ENCODE results near the gene TMEM258. TPM values are rescaled to one million over a fixed set of nuclear protein-coding genes. Genes with fewer than 3 reads are reported as not detected.

The TMEM258 gene
- total and polyA plus RNA-seq, 9 of the 15 experiments (the other 6 are each of a cell fraction or from before 2014, with no cell fraction given), result 97.2 to 856 (median 231) TPM

- Histone ChIP-seq H3K9me3 (replicated peaks; ENCODE audit: control insufficient read depth, insufficient read depth, low read depth, low read length) (no peaks in the 10 kb centered on the region), H3K27ac (ENCODE audit: extremely low read depth, low read depth, low read length) (no peak overlapping the region), H3K36me3 (ENCODE audit: control insufficient read depth, insufficient read depth, low read length) (no peaks in the 10 kb centered on the region), H3K4me3 (no peak overlapping the region), H3K4me2 (ENCODE audit: insufficient read depth, low read length) (no peak overlapping the region), H2AFZ (ENCODE audit: low read depth, low read length) (no peak overlapping the region), H3K27me3 (ENCODE audit: control insufficient read depth in 2 of 2, insufficient read depth in 2 of 2, low read length in 2 of 2) (no peaks in the 10 kb centered on the region), H3K9ac (ENCODE audit: insufficient read depth in 1 of 2, low read depth in 2 of 2, low read length in 2 of 2) (no peak overlapping the region), H3K79me2 (ENCODE audit: control insufficient read depth, insufficient read depth, low read length) (peaks cover 20% of the 10 kb centered on the region; the same call in 1 of the 3 replicates), H4K20me1 (replicated peaks; ENCODE audit: control insufficient read depth, insufficient read depth, low read length) (0 out of 2 replicates have a peak, but pooled peaks cover 6% of the 10 kb centered on the region), H3K4me1 (replicated peaks in 1 of 2; ENCODE audit: control insufficient read depth in 2 of 2, insufficient read depth in 2 of 2, low read length in 2 of 2) (peaks cover 25 to 74% of the 10 kb centered on the region in 2 experiments), H3K9me1 (ENCODE audit: control insufficient read depth, insufficient read depth, low read length) (no peaks in the 10 kb centered on the region)
- ChIA-PET POLR2A (no interaction called here), CTCF (ENCODE audit: low intra/inter-chr PET ratio) (no interaction called here)
- DNase-seq (ENCODE audit: extremely low read depth in 1 of 4, low spot score in 3 of 4), result no peak
- no CpG with 5 or more reads among the region's 13 CpGs for WGBS (ENCODE audit: insufficient coverage, low coverage, missing lambda C conversion rate)
- TF ChIP-seq ZFP91 (CRISPR knock-in tag; IDR thresholded peaks at IDR 0.05) (no peak), ZEB2 (IDR thresholded peaks at IDR 0.05) (no peak), L3MBTL2 (IDR thresholded peaks at IDR 0.05) (no peak)
- no peak for ATAC-seq
- intact Hi-C loops (cut with micrococcal nuclease) (no loop called here), in situ Hi-C loops (cut with MboI) (no loop called here)
- no peak for FAIRE-seq
- no TSS peak for BruUV-seq (replicated peaks)
These were observed 31.5 kb downstream of the TMEM258 start for GRCh38 chr11:61760946-61761345.

GRCh38 chr11:61757213-61757862, 35.1 kb downstream of the TMEM258 start:
- POLR2A ChIA-PET, result no interaction called here
- no peak for ATAC-seq
- in situ Hi-C loops (cut with MboI), result no loop called here
- intact Hi-C loops (cut with micrococcal nuclease), result no loop called here
- Histone ChIP-seq H3K27ac (ENCODE audit: extremely low read depth, low read depth, low read length) (no peak overlapping the region; the same call in 2 of the 3 replicates), H3K9me3 (replicated peaks; ENCODE audit: control insufficient read depth, insufficient read depth, low read depth, low read length) (no peaks in the 10 kb centered on the region), H4K20me1 (replicated peaks; ENCODE audit: control insufficient read depth, insufficient read depth, low read length) (0 out of 2 replicates have a peak, but pooled peaks cover 6% of the 10 kb centered on the region), H3K9me1 (ENCODE audit: control insufficient read depth, insufficient read depth, low read length) (no peaks in the 10 kb centered on the region), H3K36me3 (ENCODE audit: control insufficient read depth, insufficient read depth, low read length) (no peaks in the 10 kb centered on the region), H3K79me2 (ENCODE audit: control insufficient read depth, insufficient read depth, low read length) (peaks cover 53% of the 10 kb centered on the region), H3K4me2 (ENCODE audit: insufficient read depth, low read length) (no peak overlapping the region), H3K4me3 (no peak overlapping the region), H3K9ac (ENCODE audit: insufficient read depth in 1 of 2, low read depth in 2 of 2, low read length in 2 of 2) (peak overlapping the region in 1 of 2 experiments; percentile 78; a peak in 2 of 4 replicates), H3K4me1 (replicated peaks in 1 of 2; ENCODE audit: control insufficient read depth in 2 of 2, insufficient read depth in 2 of 2, low read length in 2 of 2) (peaks cover 43 to 79% of the 10 kb centered on the region in 2 experiments), H3K27me3 (ENCODE audit: control insufficient read depth in 2 of 2, insufficient read depth in 2 of 2, low read length in 2 of 2) (no peaks in the 10 kb centered on the region), H2AFZ (ENCODE audit: low read depth, low read length) (no peak overlapping the region)
- no TSS peak for BruUV-seq (replicated peaks)
- DNase-seq (ENCODE audit: extremely low read depth in 1 of 4, low spot score in 3 of 4), result no peak
- no peak for FAIRE-seq
- CTCF ChIA-PET (ENCODE audit: low intra/inter-chr PET ratio), result no interaction called here
- 85% methylated on average over 15 of the region's 15 CpGs for WGBS (ENCODE audit: insufficient coverage, low coverage, missing lambda C conversion rate)
- TF ChIP-seq ZNF23 (CRISPR knock-in tag; IDR thresholded peaks at IDR 0.05) (no peak), MLLT1 (IDR thresholded peaks at IDR 0.05) (no peak), HDAC8 (tag; IDR thresholded peaks at IDR 0.05) (no peak), ZBTB12 (CRISPR knock-in tag; IDR thresholded peaks at IDR 0.05) (no peak), RBM15 (IDR thresholded peaks at IDR 0.05; ENCODE audit: insufficient read depth, low read length) (no peak), SRSF3 (IDR thresholded peaks at IDR 0.05; ENCODE audit: insufficient read depth, low read length) (no peak), TGIF2 (CRISPR knock-in tag; IDR thresholded peaks at IDR 0.05) (no peak), CHCHD3 (CRISPR knock-in tag; IDR thresholded peaks at IDR 0.05) (no peak), HMG20B (CRISPR knock-in tag; IDR thresholded peaks at IDR 0.05) (no peak), SMARCE1 (IDR thresholded peaks at IDR 0.05) (no peak)

Data from K562 (cell line).